ENCODE results near the gene ATP10B. TPM values are rescaled to one million over a fixed set of nuclear protein-coding genes. Genes with fewer than 3 reads are reported as not detected.

The ATP10B gene
- total RNA-seq, 4 donors from 2014 or later = 17.9 to 29.6 (median 23.5) TPM

- TF ChIP-seq CTCF (IDR thresholded peaks at IDR 0.05) (no peak), POLR2A (IDR thresholded peaks at IDR 0.05) (no peak)
- H3K4me3 ChIP-seq (ENCODE audit: low read depth, poor library complexity, severe bottlenecking) = no peak overlapping the region
- WGBS, 2 donors = 75 to 80% methylated on average over 6 of the region's 6 CpGs
- DNase-seq (ENCODE audit: low spot score in 2 of 2) = no peak
- intact Hi-C loops (cut with DNase I; ENCODE audit: low total_unique reads) = no loop called here
Observed at GRCh38 chr5:160520609-160521391, 331.2 kb downstream of the ATP10B start.

- TF ChIP-seq POLR2A (IDR thresholded peaks at IDR 0.05) (no peak), CTCF (IDR thresholded peaks at IDR 0.05) (no peak)
- intact Hi-C loops (cut with DNase I; ENCODE audit: low total_unique reads) = no loop called here
- DNase-seq (ENCODE audit: low spot score in 2 of 2) = no peak
- WGBS, 2 donors = 94 to 96% methylated on average over 8 of the region's 8 CpGs
- no peak overlapping the region for H3K4me3 ChIP-seq (ENCODE audit: low read depth, poor library complexity, severe bottlenecking)
Observed at GRCh38 chr5:160516696-160517530, 335.1 kb downstream of the ATP10B start.

GRCh38 chr5:160514866-160515265 lies 337.1 kb downstream of the ATP10B start:
- intact Hi-C loops (cut with DNase I; ENCODE audit: low total_unique reads) = no loop called here
- H3K4me3 ChIP-seq (ENCODE audit: low read depth, poor library complexity, severe bottlenecking) = no peak overlapping the region
- no peak for TF ChIP-seq CTCF (IDR thresholded peaks at IDR 0.05)
- WGBS, 2 donors = 85 to 93% methylated on average over 3 of the region's 3 CpGs
- no peak for DNase-seq (ENCODE audit: low spot score in 2 of 2)

GRCh38 chr5:160514191-160514590 lies 337.8 kb downstream of the ATP10B start:
- TF ChIP-seq CTCF (IDR thresholded peaks at IDR 0.05) = no peak
- no peak for TF ChIP-seq POLR2A (IDR thresholded peaks at IDR 0.05)
- intact Hi-C loops (cut with DNase I; ENCODE audit: low total_unique reads) = no loop called here
- DNase-seq (ENCODE audit: low spot score in 2 of 2) = no peak
- no peak overlapping the region for H3K4me3 ChIP-seq (ENCODE audit: low read depth, poor library complexity, severe bottlenecking)
- WGBS, 2 donors = 77% methylated on average over 2 of the region's 2 CpGs

GRCh38 chr5:160513485-160513884 lies 338.5 kb downstream of the ATP10B start:
- TF ChIP-seq CTCF (IDR thresholded peaks at IDR 0.05) (no peak), POLR2A (IDR thresholded peaks at IDR 0.05) (no peak)
- intact Hi-C loops (cut with DNase I; ENCODE audit: low total_unique reads) = no loop called here
- H3K4me3 ChIP-seq (ENCODE audit: low read depth, poor library complexity, severe bottlenecking) = no peak overlapping the region
- DNase-seq (ENCODE audit: low spot score in 2 of 2) = no peak
